SK-N-SH treated with all-trans-retinoic acid at 6 μM for 48 hours (cell line): Measurements from ENCODE around the gene TEKT5.

ENCODE experiments used
- ATAC-seq: fragments of 200-7000 bp; cut with Tn5 transposase; 3 replicates; pipeline ENCODE4 v1.9.1; 2020; ENCODE audit warnings: mild to moderate bottlenecking, moderate library complexity
- ARNTL ChIP-seq: fragments of 450-650 bp; formaldehyde crosslinking; IDR thresholded peaks from 2 replicates; pipeline ENCODE4 v1.5.0; 2020; ENCODE audit warnings: low read depth, mild to moderate bottlenecking, moderate library complexity, borderline replicate concordance
- ESRRG ChIP-seq: fragments of 250-450 bp; sonication (Bioruptor Pico); IDR thresholded peaks from 2 replicates; pipeline ENCODE4 v1.6.1; 2021; ENCODE audit warnings: mild to moderate bottlenecking
- GLIS3 ChIP-seq: fragments of 250-450 bp; sonication (Bioruptor Pico); IDR thresholded peaks from 2 replicates; pipeline ENCODE4 v1.5.0; 2020; ENCODE audit warnings: mild to moderate bottlenecking, moderate library complexity
- ISL1 ChIP-seq: fragments of 250-450 bp; sonication (Bioruptor Pico); IDR thresholded peaks from 2 replicates; pipeline ENCODE4 v2.1.2; 2022; ENCODE audit warnings: mild to moderate bottlenecking, moderate library complexity
- OSR1 ChIP-seq: fragments of 250-450 bp; sonication (Bioruptor Pico); IDR thresholded peaks from 2 replicates; pipeline ENCODE4 v1.8.0; 2022; ENCODE audit warnings: moderate library complexity, mild to moderate bottlenecking, inconsistent platforms
- POU6F1 ChIP-seq: fragments of 250-450 bp; sonication (Bioruptor Pico); IDR thresholded peaks from 2 replicates; pipeline ENCODE4 v1.8.0; 2021; ENCODE audit warnings: low read depth, mild to moderate bottlenecking, moderate library complexity, borderline replicate concordance
- PPARA ChIP-seq: fragments of 250-450 bp; sonication (Bioruptor Pico); IDR thresholded peaks from 2 replicates; pipeline ENCODE4 v1.5.0; 2020; ENCODE audit warnings: mild to moderate bottlenecking, borderline replicate concordance
- RARB ChIP-seq: fragments of 250-450 bp; sonication (Bioruptor Pico); IDR thresholded peaks from 2 replicates; pipeline ENCODE4 v1.8.0; 2021; ENCODE audit warnings: mild to moderate bottlenecking, moderate library complexity
- SNAI2 ChIP-seq: fragments of 250-450 bp; sonication (Bioruptor Pico); IDR thresholded peaks from 2 replicates; pipeline ENCODE4 v1.5.0; 2020; ENCODE audit warnings: mild to moderate bottlenecking, moderate library complexity
- TCF4 ChIP-seq: fragments of 250-450 bp; sonication (Bioruptor Pico); IDR thresholded peaks from 2 replicates; pipeline ENCODE4 v1.8.0; 2021; ENCODE audit warnings: mild to moderate bottlenecking, moderate library complexity, borderline replicate concordance
- TOX ChIP-seq: fragments of 250-450 bp; sonication (Bioruptor Pico); IDR thresholded peaks from 2 replicates; pipeline ENCODE4 v1.8.0; 2021; ENCODE audit warnings: mild to moderate bottlenecking, moderate library complexity, borderline replicate concordance
- ZFP3 ChIP-seq: fragments of 250-450 bp; sonication (Bioruptor Pico); IDR thresholded peaks from 2 replicates; pipeline ENCODE4 v1.5.0; 2020; ENCODE audit warnings: mild to moderate bottlenecking, moderate library complexity
- ZFP30 ChIP-seq: fragments of 450-650 bp; formaldehyde crosslinking; IDR thresholded peaks from 2 replicates; pipeline ENCODE4 v1.5.0; 2022; ENCODE audit warnings: mild to moderate bottlenecking, moderate library complexity
- ZNF565 ChIP-seq: fragments of 450-650 bp; formaldehyde crosslinking; conservative IDR thresholded peaks from 2 replicates; pipeline ENCODE4 v1.5.0; 2020; ENCODE audit warnings: low read depth, mild to moderate bottlenecking, moderate library complexity
- ZNF70 ChIP-seq: fragments of 450-650 bp; formaldehyde crosslinking; IDR thresholded peaks from 2 replicates; pipeline ENCODE4 v1.5.0; 2020; ENCODE audit warnings: mild to moderate bottlenecking, moderate library complexity
- TF ChIP-seq, protein P1 (sequence below): fragments of 250-450 bp; sonication (Bioruptor Pico); IDR thresholded peaks from 2 replicates; pipeline ENCODE4 v1.5.1; 2020; ENCODE audit warnings: low read depth, mild to moderate bottlenecking, moderate library complexity
- TF ChIP-seq, protein P2 (sequence below): fragments of 250-450 bp; sonication (Bioruptor Pico); IDR thresholded peaks from 2 replicates; pipeline ENCODE4 v1.5.1; 2021; ENCODE audit warnings: mild to moderate bottlenecking, moderate library complexity
- TF ChIP-seq, protein P3 (sequence below): fragments of 250-450 bp; sonication (Bioruptor Pico); IDR thresholded peaks from 2 replicates; pipeline ENCODE4 v1.5.0; 2020; ENCODE audit warnings: mild to moderate bottlenecking, moderate library complexity
- TF ChIP-seq, protein P4 (sequence below): fragments of 250-450 bp; sonication (Bioruptor Pico); IDR thresholded peaks from 2 replicates; pipeline ENCODE4 v1.8.0; 2020; ENCODE audit warnings: mild to moderate bottlenecking, moderate library complexity, borderline replicate concordance

The TEKT5 gene

DNA sequence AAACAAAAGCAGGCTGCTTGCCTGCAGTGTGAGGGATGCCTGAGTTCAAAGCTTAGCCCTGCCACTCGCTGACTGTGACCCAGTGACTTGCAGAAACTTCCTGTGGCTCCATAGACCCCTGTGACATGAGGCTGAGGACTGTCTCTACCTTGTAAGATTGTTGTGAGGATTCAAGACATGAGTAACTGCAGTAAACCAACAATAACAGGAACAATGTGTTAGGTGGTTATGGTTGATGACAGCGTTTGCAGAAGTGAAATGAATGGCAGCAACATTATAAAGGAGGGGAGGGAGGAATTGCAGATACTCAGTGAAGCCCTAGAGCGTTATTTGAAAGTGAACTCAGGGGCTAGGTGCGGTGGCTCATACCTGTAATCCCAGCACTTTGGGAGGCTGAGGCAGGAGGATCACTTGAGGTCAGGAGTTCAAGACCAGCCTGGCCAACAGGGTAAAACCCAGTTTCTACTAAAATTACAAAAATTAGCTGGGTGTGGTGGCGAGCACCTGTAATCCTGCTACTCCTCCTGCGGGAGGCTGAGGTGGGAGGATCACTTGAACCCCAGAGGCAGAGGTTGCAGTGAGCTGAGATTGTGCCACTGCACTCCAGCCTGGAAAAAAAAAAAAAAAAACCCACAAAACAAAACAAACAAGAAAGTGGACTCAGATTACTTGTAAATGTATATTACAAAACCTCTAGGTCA, 80.8 kb downstream of the TEKT5 start:
- no peak for ATAC-seq
- no peak for TF ChIP-seq ZNF70 (CRISPR knock-in tag)
- TF ChIP-seq ISL1 (CRISPR knock-in tag): no peak
- TF ChIP-seq ZFP3 (CRISPR knock-in tag): no peak
- no peak for TF ChIP-seq GLIS3 (CRISPR knock-in tag)
- TF ChIP-seq TCF4: no peak

DNA sequence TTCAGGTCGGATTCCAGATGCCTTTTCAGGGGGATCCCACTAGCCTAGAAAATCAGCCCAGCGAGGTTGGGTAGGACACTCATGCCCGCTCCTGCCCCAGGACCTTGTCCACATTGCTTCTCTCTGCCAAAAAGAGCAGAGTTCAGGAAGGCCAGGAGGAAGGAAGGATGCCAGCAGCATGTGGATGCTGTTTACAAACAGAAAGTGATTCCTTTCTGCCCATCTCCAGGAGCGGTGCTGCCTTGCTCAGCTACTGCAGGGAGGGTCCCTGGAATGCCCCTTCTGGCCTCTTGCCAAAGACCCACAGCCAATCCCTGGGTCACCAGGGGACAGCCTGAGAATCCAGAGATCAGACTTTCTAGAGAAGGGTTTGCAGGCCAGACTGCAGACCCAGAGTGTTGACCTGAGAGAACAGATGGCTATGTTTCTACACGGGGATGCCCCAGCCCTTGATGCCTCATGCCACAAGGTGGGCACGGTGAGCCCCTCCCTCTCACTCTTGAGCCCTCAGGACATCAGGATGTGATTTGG, 82.0 kb downstream of the TEKT5 start:
- no peak for ATAC-seq
- TF ChIP-seq, protein P1, sequence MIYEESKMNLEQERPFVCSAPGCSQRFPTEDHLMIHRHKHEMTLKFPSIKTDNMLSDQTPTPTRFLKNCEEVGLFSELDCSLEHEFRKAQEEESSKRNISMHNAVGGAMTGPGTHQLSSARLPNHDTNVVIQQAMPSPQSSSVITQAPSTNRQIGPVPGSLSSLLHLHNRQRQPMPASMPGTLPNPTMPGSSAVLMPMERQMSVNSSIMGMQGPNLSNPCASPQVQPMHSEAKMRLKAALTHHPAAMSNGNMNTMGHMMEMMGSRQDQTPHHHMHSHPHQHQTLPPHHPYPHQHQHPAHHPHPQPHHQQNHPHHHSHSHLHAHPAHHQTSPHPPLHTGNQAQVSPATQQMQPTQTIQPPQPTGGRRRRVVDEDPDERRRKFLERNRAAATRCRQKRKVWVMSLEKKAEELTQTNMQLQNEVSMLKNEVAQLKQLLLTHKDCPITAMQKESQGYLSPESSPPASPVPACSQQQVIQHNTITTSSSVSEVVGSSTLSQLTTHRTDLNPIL (CRISPR knock-in tag): no peak
- no peak for TF ChIP-seq POU6F1 (CRISPR knock-in tag)
- TF ChIP-seq, protein P2, sequence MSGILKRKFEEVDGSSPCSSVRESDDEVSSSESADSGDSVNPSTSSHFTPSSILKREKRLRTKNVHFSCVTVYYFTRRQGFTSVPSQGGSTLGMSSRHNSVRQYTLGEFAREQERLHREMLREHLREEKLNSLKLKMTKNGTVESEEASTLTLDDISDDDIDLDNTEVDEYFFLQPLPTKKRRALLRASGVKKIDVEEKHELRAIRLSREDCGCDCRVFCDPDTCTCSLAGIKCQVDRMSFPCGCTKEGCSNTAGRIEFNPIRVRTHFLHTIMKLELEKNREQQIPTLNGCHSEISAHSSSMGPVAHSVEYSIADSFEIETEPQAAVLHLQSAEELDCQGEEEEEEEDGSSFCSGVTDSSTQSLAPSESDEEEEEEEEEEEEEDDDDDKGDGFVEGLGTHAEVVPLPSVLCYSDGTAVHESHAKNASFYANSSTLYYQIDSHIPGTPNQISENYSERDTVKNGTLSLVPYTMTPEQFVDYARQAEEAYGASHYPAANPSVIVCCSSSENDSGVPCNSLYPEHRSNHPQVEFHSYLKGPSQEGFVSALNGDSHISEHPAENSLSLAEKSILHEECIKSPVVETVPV (CRISPR knock-in tag): no peak

DNA sequence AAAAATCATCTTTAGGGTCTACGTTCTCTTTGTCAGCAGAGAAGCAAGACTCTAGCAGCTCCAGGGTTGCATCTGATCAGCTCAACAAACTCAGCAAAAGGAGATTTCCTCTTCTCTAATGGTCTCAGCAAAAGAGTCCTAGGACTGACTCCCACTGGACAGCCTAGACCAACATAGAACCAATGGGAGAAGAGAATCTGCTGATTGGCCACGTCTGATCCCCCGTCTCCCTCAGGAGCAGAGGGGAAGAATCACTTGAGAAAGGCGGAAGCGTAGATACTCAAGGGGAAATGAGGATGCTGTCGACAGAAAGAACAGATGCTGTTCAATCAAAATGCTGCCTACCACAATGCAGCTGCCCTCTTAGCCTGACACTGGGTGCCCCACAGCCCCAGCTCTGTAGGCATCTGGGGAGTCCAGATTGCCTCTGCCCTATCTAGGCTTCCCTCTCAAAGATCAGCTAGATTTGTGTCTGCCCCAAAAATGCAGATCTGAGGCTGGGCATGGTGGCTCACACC, 82.8 kb downstream of the TEKT5 start:
- TF ChIP-seq PPARA (CRISPR knock-in tag) (no peak), OSR1 (CRISPR knock-in tag) (no peak), ESRRG (CRISPR knock-in tag) (no peak), ARNTL (CRISPR knock-in tag) (no peak), RARB (CRISPR knock-in tag) (no peak), GLIS3 (CRISPR knock-in tag) (no peak), TOX (no peak), ZFP30 (CRISPR knock-in tag) (no peak), ZFP3 (CRISPR knock-in tag) (no peak), ZNF565 (CRISPR knock-in tag) (no peak), ISL1 (CRISPR knock-in tag) (no peak), SNAI2 (no peak), TCF4 (no peak)
- TF ChIP-seq, protein P1 (CRISPR knock-in tag): no peak
- TF ChIP-seq, protein P2 (CRISPR knock-in tag): no peak
- TF ChIP-seq, protein P3, sequence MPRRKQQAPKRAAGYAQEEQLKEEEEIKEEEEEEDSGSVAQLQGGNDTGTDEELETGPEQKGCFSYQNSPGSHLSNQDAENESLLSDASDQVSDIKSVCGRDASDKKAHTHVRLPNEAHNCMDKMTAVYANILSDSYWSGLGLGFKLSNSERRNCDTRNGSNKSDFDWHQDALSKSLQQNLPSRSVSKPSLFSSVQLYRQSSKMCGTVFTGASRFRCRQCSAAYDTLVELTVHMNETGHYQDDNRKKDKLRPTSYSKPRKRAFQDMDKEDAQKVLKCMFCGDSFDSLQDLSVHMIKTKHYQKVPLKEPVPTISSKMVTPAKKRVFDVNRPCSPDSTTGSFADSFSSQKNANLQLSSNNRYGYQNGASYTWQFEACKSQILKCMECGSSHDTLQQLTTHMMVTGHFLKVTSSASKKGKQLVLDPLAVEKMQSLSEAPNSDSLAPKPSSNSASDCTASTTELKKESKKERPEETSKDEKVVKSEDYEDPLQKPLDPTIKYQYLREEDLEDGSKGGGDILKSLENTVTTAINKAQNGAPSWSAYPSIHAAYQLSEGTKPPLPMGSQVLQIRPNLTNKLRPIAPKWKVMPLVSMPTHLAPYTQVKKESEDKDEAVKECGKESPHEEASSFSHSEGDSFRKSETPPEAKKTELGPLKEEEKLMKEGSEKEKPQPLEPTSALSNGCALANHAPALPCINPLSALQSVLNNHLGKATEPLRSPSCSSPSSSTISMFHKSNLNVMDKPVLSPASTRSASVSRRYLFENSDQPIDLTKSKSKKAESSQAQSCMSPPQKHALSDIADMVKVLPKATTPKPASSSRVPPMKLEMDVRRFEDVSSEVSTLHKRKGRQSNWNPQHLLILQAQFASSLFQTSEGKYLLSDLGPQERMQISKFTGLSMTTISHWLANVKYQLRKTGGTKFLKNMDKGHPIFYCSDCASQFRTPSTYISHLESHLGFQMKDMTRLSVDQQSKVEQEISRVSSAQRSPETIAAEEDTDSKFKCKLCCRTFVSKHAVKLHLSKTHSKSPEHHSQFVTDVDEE: no peak
- TF ChIP-seq, protein P4, sequence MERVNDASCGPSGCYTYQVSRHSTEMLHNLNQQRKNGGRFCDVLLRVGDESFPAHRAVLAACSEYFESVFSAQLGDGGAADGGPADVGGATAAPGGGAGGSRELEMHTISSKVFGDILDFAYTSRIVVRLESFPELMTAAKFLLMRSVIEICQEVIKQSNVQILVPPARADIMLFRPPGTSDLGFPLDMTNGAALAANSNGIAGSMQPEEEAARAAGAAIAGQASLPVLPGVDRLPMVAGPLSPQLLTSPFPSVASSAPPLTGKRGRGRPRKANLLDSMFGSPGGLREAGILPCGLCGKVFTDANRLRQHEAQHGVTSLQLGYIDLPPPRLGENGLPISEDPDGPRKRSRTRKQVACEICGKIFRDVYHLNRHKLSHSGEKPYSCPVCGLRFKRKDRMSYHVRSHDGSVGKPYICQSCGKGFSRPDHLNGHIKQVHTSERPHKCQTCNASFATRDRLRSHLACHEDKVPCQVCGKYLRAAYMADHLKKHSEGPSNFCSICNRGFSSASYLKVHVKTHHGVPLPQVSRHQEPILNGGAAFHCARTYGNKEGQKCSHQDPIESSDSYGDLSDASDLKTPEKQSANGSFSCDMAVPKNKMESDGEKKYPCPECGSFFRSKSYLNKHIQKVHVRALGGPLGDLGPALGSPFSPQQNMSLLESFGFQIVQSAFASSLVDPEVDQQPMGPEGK: no peak
- TF ChIP-seq, all 23 proteins: peak for 0
- ATAC-seq: no peak
